Stimulated activated CD4-positive, alpha-beta T cell treated with anti-CD3 and anti-CD28 coated beads, TNF-alpha, amount 100 ng/mL, for 1 hour (primary cell): ENCODE results near the gene BPNT1.

Source experiments
- DNase-seq, 3 donors: peaks; one replicate each; pipeline ENCODE4 v3.0.0-alpha.2; 2020; ENCODE audit warnings: low read depth in 3 of 3, low spot score in 1 of 3

BPNT1 gene

GRCh38 chr1:220012259-220012658 lies 77.3 kb downstream of the BPNT1 start:
- no peak for DNase-seq

- DNase-seq = no peak
Observed at GRCh38 chr1:220011620-220012019, 78.0 kb downstream of the BPNT1 start.
